ENCODE data around the gene VEPH1. TPM values are rescaled to one million over a fixed set of nuclear protein-coding genes. Genes with fewer than 3 reads are reported as not detected.
A peak's percentile ranks its signal among the peaks of the same experiment; 100 is the strongest.

Gene VEPH1
- total RNA-seq, 2 donors from 2014 or later = 0.42 to 0.56 TPM

DNA sequence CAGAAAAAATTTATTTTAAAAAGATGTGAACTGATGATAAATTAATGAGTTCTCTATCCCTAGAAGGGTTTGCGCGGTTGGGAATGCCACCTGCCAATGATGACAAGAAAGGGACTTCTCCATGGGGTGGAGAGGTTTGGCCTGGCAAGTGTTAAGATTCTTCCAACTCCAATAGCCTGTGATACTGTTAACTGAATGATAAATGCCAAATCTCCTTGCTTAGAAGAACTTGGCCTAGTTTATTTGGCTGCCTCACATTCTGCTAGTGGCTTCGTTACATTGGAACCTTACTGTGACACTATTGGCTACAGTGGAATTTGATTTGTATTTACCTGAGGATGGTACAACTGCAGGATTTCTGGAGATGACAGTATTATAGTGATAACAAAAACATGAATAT, 251.5 kb downstream of the VEPH1 start:
- no peak for DNase-seq
- peak in 1 of 2 donors; percentile 62 for ATAC-seq
- intact Hi-C loops (cut with DNase I) = no loop called here

GRCh38 chr3:157249606-157250005, 253.6 kb downstream of the VEPH1 start:
- intact Hi-C loops (cut with DNase I) = no loop called here
- DNase-seq (no peak), ATAC-seq (no peak)

GRCh38 chr3:157248590-157249422, 254.4 kb downstream of the VEPH1 start:
- DNase-seq = no peak
- intact Hi-C loops (cut with DNase I) = no loop called here
- ATAC-seq = peak; percentile 85 to 95

DNA sequence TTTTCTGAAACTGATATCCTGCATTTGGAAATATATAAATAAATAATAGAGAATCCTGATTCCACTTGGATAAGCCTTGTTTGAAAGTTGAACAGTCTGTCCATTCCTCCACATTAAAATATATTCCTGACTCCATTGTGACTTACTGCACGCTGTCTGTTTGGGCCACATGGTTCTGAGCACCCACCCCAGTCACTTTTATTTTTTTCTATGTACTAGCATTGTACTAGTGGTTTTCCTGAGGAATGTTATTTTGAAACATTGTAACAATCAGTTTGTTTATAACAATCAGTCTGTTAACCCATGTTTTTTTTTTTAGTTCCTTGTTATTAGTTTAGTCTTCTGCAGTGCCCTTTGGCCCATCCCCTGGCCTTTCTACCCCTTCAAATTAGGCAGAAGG, 255.8 kb downstream of the VEPH1 start:
- ATAC-seq (no peak), DNase-seq (no peak)
- intact Hi-C loops (cut with DNase I) = no loop called here

DNA sequence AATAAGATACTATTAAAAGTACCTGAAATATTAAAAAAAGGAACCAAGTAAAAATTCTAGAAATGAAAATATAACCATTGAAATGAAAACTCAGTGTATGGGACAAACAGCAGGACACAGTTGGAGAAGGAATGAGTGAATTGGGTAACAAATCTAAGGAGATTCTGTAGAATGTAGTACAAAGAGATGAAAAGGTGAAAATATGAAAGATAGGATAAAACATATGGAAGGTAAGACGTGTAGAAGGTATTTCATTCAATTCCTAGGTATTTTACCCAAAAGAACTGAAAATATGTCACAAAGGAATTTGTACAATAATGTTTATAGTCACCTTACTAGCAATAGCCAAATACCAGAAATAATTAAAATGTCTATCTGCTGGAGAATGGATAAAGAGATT, 260.4 kb downstream of the VEPH1 start:
- ATAC-seq = no peak
- intact Hi-C loops (cut with DNase I) = no loop called here
- no peak for DNase-seq

- ATAC-seq = no peak
- intact Hi-C loops (cut with DNase I) = no loop called here
- no peak for DNase-seq
These were observed 261.6 kb downstream of the VEPH1 start for GRCh38 chr3:157241599-157241998.

DNA sequence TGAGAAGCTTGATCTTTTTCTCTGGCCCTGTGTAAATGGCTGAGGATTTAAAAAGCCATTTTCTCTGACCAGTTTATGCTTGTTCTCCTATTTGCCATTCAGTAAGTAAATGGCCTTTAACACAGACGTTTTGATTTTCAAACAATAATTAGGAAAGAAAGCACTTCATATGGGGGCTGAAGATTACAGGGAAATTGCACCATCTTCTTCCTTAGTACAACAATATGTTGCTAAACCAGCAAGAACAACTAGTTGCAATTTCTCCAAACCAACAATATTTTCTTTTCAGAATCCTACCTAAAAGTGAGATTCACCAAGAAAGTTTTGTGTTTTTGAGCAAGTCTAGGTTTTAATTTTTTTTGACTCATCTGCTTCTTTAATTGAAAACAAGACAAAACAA, 262.8 kb downstream of the VEPH1 start:
- intact Hi-C loops (cut with DNase I) = no loop called here
- ATAC-seq (no peak), DNase-seq (no peak)

GRCh38 chr3:157239082-157239704, 264.0 kb downstream of the VEPH1 start:
- intact Hi-C loops (cut with DNase I) = no loop called here
- peak; percentile 69 for DNase-seq
- peak; percentile 83 to 93 for ATAC-seq

DNA sequence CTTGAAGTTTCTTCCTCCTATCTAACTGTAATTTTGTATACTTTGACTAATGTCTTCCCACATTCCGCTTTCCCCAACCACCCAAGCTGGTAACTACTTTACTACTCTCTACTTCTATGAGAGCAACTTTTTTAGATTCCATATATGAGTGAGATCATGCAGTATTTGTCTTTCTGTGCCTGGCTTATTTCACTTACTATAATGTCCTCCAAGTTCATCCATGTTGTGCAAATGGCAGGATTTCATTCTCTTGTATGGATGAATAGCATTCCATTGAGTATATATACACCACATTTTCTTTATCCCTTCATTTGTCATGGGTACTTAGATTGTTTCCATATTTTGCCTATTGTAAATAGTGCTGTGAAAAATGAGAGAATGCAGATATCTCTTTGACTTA, 264.8 kb downstream of the VEPH1 start:
- intact Hi-C loops (cut with DNase I) = no loop called here
- ATAC-seq (no peak), DNase-seq (no peak)

DNA sequence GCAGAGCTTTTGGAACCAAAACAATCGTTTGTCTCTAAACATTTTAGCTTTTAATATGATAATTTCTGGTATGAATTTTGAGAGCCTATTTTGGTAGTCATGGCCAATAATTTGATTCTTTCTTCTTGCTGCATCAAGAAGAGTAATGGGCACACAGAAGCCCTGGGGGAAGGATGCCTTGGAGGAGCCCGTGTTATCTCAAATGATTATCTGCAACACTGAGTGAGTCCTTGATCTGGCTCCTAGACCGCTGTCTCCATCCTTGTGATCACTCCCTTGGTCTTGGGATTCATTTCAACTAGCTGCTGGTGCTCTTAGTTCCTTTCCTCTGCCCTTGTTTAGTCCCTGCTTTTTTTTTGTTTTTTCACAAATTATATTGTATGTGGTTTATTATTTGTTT, 265.3 kb downstream of the VEPH1 start:
- DNase-seq = no peak
- intact Hi-C loops (cut with DNase I) = no loop called here

GRCh38 chr3:157235291-157235690, 267.9 kb downstream of the VEPH1 start:
- ATAC-seq = no peak
- DNase-seq = no peak
- intact Hi-C loops (cut with DNase I) = no loop called here

More for the DNA sequence above, 265.3 kb downstream of the VEPH1 start:
- ATAC-seq = no peak

GRCh38 chr3:157233923-157234322, 269.3 kb downstream of the VEPH1 start:
- intact Hi-C loops (cut with DNase I) = no loop called here
- ATAC-seq = no peak

GRCh38 chr3:157232141-157232540, 271.1 kb downstream of the VEPH1 start:
- intact Hi-C loops (cut with DNase I) = no loop called here
- no peak for ATAC-seq

More at GRCh38 chr3:157233923-157234322, 269.3 kb downstream of the VEPH1 start:
- DNase-seq = no peak

DNA sequence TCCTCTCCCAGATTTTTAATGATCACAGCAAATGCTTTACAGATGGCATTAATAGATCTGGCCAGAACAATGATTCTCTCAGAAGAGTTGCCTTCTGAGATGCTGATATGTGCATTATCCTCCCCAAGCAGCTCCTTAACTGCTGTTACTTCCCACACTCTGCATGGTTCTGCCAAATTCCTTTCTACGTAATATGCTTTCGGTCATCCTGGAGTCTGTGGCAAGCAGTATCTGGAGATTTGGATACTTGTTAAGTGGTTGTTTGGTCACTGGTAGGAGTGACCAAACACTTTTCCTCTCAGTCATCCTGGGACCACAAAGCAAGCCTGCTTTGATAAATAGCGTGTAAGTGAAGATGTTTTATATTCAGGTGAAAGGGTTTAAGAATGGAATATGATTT, 272.1 kb downstream of the VEPH1 start:
- no peak for DNase-seq
- intact Hi-C loops (cut with DNase I) = no loop called here
- ATAC-seq = no peak

More at GRCh38 chr3:157232141-157232540, 271.1 kb downstream of the VEPH1 start:
- DNase-seq = no peak

GRCh38 chr3:157226173-157226847, 276.9 kb downstream of the VEPH1 start:
- intact Hi-C loops (cut with DNase I) = no loop called here
- ATAC-seq (no peak), DNase-seq (no peak)

DNA sequence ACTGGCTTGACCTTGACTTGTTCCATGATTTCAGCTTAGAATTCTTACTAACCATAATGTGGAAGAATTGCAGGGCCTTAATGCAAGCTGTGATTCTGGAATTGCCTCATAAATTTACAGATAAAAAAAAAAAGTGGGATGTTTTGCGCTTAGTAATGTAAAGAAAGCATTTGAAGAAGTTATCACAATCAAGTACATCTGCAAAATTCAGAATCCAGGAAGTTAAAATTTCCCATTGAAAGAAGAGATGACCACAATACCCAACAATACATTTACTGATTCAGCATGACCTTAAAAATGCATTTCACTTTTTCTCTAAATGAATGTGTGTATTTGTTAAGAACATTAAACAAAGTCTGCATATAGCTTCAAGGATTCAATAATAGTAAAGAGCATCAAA, 278.2 kb downstream of the VEPH1 start:
- no peak for ATAC-seq
- intact Hi-C loops (cut with DNase I) = no loop called here
- DNase-seq = no peak

DNA sequence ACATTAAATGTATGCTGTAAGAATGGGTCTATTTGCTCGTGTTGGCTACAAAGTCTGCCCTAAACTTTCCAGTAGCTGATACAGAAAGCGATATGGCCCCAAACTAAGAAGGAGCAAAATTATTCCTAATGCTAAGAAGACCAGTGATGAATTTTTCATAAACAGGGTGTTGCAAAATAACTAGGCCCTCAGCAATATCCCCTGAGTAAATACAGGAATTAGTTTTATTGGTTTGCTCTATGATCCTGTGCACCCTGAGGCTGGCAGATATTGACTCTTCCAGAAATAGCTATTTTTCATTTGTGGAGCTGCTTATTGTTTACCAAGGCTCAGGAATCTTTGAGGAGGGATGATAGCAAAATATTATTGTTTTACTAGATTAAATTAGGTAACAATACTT, 282.3 kb downstream of the VEPH1 start:
- intact Hi-C loops (cut with DNase I) = no loop called here
- ATAC-seq (no peak), DNase-seq (no peak)

DNA sequence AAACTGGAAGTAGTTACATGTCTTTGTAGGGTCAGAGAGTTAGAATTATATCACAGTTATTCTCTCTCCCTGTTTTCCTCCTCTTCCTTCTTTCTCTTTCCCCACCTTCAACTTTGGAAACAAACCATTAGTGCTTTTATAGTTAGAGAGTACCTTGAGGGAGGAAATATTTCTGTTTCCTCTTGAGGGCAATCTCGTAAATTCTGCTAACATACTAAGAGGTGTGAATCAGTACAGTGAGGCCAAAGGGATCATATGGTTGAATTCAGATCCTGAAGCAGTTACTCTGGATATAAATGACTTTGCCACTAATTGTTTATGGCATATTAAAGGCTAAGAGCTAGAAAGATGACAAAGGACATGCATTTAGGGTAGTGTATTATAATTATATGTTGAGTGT, 283.0 kb downstream of the VEPH1 start:
- ATAC-seq (no peak), DNase-seq (no peak)
- intact Hi-C loops (cut with DNase I) = no loop called here

DNA sequence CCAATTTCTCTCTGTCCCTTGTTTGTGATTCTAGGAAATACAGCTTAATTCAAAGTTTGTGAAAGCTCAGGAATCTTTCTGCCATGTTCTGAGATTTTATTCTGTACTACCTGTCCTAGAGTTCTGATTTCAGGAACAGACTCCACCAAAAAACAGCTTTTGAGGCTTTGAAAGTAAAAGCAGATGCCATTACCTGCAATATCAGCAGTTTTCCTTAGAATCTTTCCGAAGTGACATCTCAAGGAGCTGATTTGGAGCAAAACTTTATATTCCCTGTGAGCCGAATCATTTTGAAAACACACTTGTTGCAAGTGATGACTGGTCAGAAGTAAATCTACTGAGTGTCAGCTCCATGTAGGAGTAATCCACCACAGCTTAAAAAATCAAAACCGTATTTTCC, 284.0 kb downstream of the VEPH1 start:
- DNase-seq (no peak), ATAC-seq (no peak)
- intact Hi-C loops (cut with DNase I) = no loop called here
